Type B pancreatic cell (in vitro differentiated cells): Measurements from ENCODE around the gene COL4A2. TPM values are rescaled to one million over a fixed set of nuclear protein-coding genes. Genes with fewer than 3 reads are reported as not detected.

Experiments
- DNase-seq: peaks from one replicate; pipeline ENCODE4 v3.0.0; 2021; ENCODE audit warnings: mixed read lengths; ENCODE audit not compliant: unreplicated experiment; ENCODE audit errors: extremely low spot score
- H3K27ac Mint-ChIP-seq: 2 replicates; pipeline ENCODE4 v1.8.0; 2021; ENCODE audit warnings: mild to moderate bottlenecking, mixed read lengths
- H3K27me3 Mint-ChIP-seq: 2 replicates; pipeline ENCODE4 v1.8.0; 2021; ENCODE audit warnings: mixed read lengths
- H3K36me3 Mint-ChIP-seq: 2 replicates; pipeline ENCODE4 v1.8.0; 2021; ENCODE audit warnings: mixed read lengths
- H3K4me1 Mint-ChIP-seq: one replicate; pipeline ENCODE4 v1.8.0; 2021; ENCODE audit warnings: mixed read lengths; ENCODE audit not compliant: unreplicated experiment
- H3K4me3 Mint-ChIP-seq: 2 replicates; pipeline ENCODE4 v1.8.0; 2021; ENCODE audit warnings: mild to moderate bottlenecking, mixed read lengths
- H3K9me3 Mint-ChIP-seq: 2 replicates; pipeline ENCODE4 v1.8.0; 2021; ENCODE audit warnings: mixed read lengths
- total RNA-seq: library from RNA; stranded (reverse); gene quantifications from 2 replicates; pipeline ENCODE4 v1.2.1, GENCODE V29; 2021; ENCODE audit warnings: low replicate concordance
- TF ChIP-seq, protein P1 (sequence below): fragments of 200-600 bp; sonication (generic); conservative IDR thresholded peaks from 2 replicates; pipeline ENCODE4 v1.5.0; 2021; ENCODE audit warnings: antibody characterized with exemption, mild to moderate bottlenecking

COL4A2 gene
- total RNA-seq, 1 donor from 2014 or later = 145 TPM

DNA sequence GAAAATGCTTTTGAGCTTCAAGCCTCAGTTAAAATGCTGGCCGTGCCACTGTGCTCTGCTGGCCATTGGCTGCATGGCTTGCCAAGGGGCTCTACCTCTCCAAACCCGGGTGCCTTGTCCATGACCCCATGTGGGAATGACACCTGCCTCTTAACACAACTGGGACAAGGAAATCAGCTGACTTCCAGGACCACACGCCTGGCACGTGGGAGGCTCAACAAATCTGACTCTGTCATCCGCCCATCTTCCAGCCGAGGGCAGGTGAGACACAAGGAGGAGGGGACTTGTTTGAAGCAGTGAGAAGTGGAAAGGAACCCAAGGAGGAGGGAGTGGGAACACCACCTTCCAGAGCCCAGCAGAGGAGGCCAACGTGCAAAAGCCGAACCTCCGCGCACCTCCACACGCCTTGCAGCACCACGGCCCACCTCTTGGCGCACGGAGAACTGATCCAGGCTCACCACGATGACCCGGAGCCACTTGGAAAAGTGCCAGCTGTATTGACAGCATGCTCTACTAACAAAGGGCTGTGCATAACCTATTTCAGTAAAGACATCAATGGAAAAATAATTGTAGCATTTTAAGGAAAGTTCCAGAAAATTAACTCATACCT lies 38.4 kb upstream of the COL4A2 start:
- Mint-ChIP-seq H3K4me3 (no peak overlapping the region), H3K27ac (no peak overlapping the region), H3K9me3 (no peaks in the 10 kb centered on the region), H3K36me3 (no peaks in the 10 kb centered on the region), H3K27me3 (peaks cover 3% of the 10 kb centered on the region), H3K4me1 (peaks cover 11% of the 10 kb centered on the region)
- TF ChIP-seq, protein P1, sequence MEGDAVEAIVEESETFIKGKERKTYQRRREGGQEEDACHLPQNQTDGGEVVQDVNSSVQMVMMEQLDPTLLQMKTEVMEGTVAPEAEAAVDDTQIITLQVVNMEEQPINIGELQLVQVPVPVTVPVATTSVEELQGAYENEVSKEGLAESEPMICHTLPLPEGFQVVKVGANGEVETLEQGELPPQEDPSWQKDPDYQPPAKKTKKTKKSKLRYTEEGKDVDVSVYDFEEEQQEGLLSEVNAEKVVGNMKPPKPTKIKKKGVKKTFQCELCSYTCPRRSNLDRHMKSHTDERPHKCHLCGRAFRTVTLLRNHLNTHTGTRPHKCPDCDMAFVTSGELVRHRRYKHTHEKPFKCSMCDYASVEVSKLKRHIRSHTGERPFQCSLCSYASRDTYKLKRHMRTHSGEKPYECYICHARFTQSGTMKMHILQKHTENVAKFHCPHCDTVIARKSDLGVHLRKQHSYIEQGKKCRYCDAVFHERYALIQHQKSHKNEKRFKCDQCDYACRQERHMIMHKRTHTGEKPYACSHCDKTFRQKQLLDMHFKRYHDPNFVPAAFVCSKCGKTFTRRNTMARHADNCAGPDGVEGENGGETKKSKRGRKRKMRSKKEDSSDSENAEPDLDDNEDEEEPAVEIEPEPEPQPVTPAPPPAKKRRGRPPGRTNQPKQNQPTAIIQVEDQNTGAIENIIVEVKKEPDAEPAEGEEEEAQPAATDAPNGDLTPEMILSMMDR = no peak
- DNase-seq = no peak

DNA sequence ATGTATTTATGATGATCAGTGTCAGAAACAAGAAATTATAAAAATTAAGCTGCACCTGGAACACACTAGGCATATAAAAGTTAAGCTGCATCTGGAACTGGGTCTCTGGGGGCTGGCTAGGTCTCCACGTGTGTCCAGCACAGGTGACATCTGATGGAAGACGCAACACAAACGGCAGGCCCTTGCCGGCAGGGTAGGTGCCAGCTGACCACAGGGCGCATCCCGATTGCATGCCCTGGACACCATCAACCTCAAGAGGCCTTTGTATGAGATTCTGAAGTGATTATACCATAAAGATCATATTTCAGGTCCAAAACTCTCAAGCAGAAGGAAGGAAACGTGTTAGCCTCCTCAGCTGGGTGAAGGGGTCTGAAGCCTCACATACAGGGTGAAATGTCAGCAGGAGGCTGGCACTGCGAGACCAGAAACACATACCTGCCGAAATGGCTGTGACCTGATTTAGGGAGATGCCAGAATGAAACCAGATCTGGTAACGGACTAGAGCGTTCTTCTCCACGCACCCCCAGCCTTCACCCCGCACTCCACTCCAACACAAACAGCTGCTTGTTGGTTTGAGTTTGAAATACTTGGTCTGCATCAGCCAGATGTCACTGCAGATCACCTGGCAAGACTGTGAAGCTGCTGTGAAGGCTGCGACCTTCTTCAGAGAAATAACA lies 37.4 kb upstream of the COL4A2 start:
- no peaks in the 10 kb centered on the region for H3K9me3 Mint-ChIP-seq
- no peak for DNase-seq
- no peaks in the 10 kb centered on the region for H3K36me3 Mint-ChIP-seq
- H3K4me3 Mint-ChIP-seq = no peak overlapping the region
- H3K27me3 Mint-ChIP-seq = peaks cover 3% of the 10 kb centered on the region
- TF ChIP-seq, protein P1 = no peak
- no peak overlapping the region for H3K27ac Mint-ChIP-seq
- peaks cover 6% of the 10 kb centered on the region for H3K4me1 Mint-ChIP-seq

DNA sequence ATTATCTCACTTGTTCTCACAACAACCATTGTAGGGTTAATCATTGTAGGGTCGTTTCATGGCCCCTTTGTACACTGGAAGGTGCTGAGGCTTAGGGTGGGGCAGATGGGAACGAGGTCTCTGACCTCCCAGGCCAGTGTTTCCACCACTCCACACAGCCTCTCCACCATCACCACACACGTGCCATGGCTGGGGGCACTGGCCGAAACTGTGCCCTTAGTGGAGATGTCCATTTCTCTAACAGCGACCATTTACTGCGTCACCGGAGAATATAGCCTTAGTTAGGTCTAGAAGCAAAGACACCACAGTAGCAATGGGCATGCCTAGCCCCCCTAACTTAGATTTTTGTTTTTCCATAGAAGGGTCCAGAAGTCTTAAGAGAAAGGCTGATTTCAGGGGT lies 36.6 kb upstream of the COL4A2 start:
- H3K36me3 Mint-ChIP-seq = peaks cover under 1% of the 10 kb centered on the region
- DNase-seq = no peak
- H3K27me3 Mint-ChIP-seq = peaks cover 3% of the 10 kb centered on the region
- peaks cover 6% of the 10 kb centered on the region for H3K4me1 Mint-ChIP-seq
- no peaks in the 10 kb centered on the region for H3K9me3 Mint-ChIP-seq
- no peak overlapping the region for H3K27ac Mint-ChIP-seq
- TF ChIP-seq, protein P1 = no peak
- H3K4me3 Mint-ChIP-seq = no peak overlapping the region

DNA sequence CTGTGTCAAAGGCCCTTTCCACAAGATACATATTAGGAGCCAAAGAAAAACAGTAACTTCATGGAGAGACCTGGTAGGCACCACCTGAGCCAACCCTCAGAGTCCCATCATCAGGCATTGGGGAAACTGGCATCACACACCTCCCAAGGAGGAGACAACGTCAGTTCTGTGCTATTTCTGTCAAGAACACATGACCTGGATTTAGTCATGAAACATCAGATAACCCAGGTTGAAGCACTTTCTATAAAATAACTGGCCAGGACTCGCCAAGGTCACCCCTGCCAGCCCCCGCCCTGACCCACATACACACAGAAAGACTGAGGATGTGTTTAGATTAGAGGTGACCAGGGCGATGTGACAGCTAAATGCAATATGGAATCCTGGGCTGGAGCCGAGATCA lies 35.8 kb upstream of the COL4A2 start:
- Mint-ChIP-seq H3K36me3 (peaks cover 5% of the 10 kb centered on the region), H3K9me3 (no peaks in the 10 kb centered on the region), H3K4me1 (peaks cover 4% of the 10 kb centered on the region), H3K27me3 (peaks cover 3% of the 10 kb centered on the region), H3K4me3 (no peak overlapping the region), H3K27ac (no peak overlapping the region)
- TF ChIP-seq, protein P1 = no peak
- DNase-seq = no peak

DNA sequence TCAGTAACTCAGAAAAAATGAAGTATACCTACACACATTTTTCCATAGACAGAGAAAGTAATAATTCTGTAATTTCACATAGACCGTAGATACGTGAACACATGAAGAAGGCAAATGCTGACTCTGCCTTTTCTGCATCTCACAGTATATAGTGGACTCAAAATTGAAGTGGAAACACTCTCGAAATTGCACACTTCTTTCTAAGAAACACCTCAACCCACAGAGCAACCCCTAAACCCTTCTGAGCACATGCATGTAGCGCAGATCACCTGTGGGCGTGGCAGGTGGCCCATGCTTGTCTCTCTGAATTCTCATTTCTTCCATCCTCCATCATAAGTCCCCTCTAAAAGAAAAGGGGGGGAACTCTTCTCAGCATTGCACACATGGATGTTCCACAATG lies 34.9 kb upstream of the COL4A2 start:
- no peak for DNase-seq
- Mint-ChIP-seq H3K4me1 (no peaks in the 10 kb centered on the region), H3K27ac (no peak overlapping the region), H3K27me3 (peaks cover 3% of the 10 kb centered on the region), H3K36me3 (peaks cover 5% of the 10 kb centered on the region), H3K9me3 (no peaks in the 10 kb centered on the region), H3K4me3 (no peak overlapping the region)
- TF ChIP-seq, protein P1 = no peak
